SK-N-SH (cell line): ENCODE results near the gene TSKS. TPM values are rescaled to one million over a fixed set of nuclear protein-coding genes. Genes with fewer than 3 reads are reported as not detected.

Source experiments
- CTCF ChIA-PET: fragments of 300-600, 350-600 bp; formaldehyde crosslinking; extraction: SDS; loops from one replicate; lab custom pipeline; 2021; lab: Yijun Ruan, JAX
- POLR2A ChIA-PET: fragments of 350-600 bp; sonication (Branson Sonifier 250); formaldehyde crosslinking; extraction: SDS; loops from one replicate; lab custom pipeline; 2020; ENCODE audit warnings: antibody characterized with exemption, inconsistent platforms; lab: Yijun Ruan, JAX
- DNase-seq: peaks from one replicate; pipeline ENCODE4 v3.0.0; 2012
- H2AFZ ChIP-seq: fragments of 200-600 bp; sonication (generic); 2 replicates; pipeline ENCODE4 v1.8.1; 2016; ENCODE audit warnings: antibody characterized with exemption, mild to moderate bottlenecking, low read depth
- H3F3A ChIP-seq: fragments of 200-600 bp; sonication (generic); replicated peaks from 2 replicates; pipeline ENCODE3; 2016; ENCODE audit warnings: antibody characterized with exemption, mild to moderate bottlenecking; ENCODE audit not compliant: insufficient read depth
- H3K27ac ChIP-seq, 2 experiments: fragments of 200-500 bp in 1 of 2; fragments of 200-600 bp in 1 of 2; sonication (Bioruptor generic) in 1 of 2; sonication (generic), shearing (Covaris generic) in 1 of 2; 2 replicates each; pipeline versions ENCODE4 v1.5.1 to v1.6.1; 2014 to 2016; ENCODE audit warnings: low read depth in 2 of 2, inconsistent platforms in 1 of 2, low read length in 1 of 2, mild to moderate bottlenecking in 1 of 2, mixed read lengths in 1 of 2
- H3K27me3 ChIP-seq: fragments of 200-600 bp; sonication (generic), shearing (Covaris generic); 2 replicates; pipeline ENCODE4 v1.6.1; 2016; ENCODE audit warnings: mixed run types; ENCODE audit not compliant: insufficient read depth
- H3K36me3 ChIP-seq, 2 experiments: fragments of 200-500 bp in 1 of 2; fragments of 200-600 bp in 1 of 2; sonication (Bioruptor generic) in 1 of 2; sonication (generic) in 1 of 2; replicated peaks in 1 of 2; 2 replicates each; pipeline versions ENCODE3 to v1.5.1; 2014 to 2016; ENCODE audit warnings: low read length in 1 of 2, mild to moderate bottlenecking in 1 of 2; ENCODE audit not compliant: insufficient read depth in 2 of 2, control insufficient read depth in 1 of 2
- H3K4me1 ChIP-seq, 2 experiments: fragments of 200-500 bp in 1 of 2; fragments of 200-600 bp in 1 of 2; sonication (Bioruptor generic) in 1 of 2; sonication (generic), shearing (Covaris generic) in 1 of 2; 2 replicates each; pipeline versions ENCODE4 v1.5.1 to v1.6.1; 2014 to 2016; ENCODE audit warnings: low read depth in 1 of 2, low read length in 1 of 2, mixed run types in 1 of 2; ENCODE audit not compliant: insufficient read depth in 2 of 2, control insufficient read depth in 1 of 2
- H3K4me2 ChIP-seq: fragments of 200-600 bp; sonication (generic), shearing (Covaris generic); 2 replicates; pipeline ENCODE4 v1.6.1; 2017; ENCODE audit warnings: mixed run types
- H3K4me3 ChIP-seq, 2 experiments: fragments of 200-500 bp in 1 of 2; fragments of 200-600 bp in 1 of 2; sonication (Bioruptor generic) in 1 of 2; sonication (generic), shearing (Covaris generic) in 1 of 2; 2 replicates each; pipeline versions ENCODE4 v1.5.1 to v1.8.1; 2014 to 2016; ENCODE audit warnings: low read depth in 2 of 2, inconsistent platforms in 1 of 2, low read length in 1 of 2, mild to moderate bottlenecking in 1 of 2, mixed read lengths in 1 of 2, moderate library complexity in 1 of 2
- H3K79me2 ChIP-seq: fragments of 200-600 bp; sonication (generic); 2 replicates; pipeline ENCODE4 v1.8.1; 2017; ENCODE audit warnings: mild to moderate bottlenecking; ENCODE audit not compliant: insufficient read depth
- H3K9ac ChIP-seq: fragments of 200-600 bp; sonication (generic); 2 replicates; pipeline ENCODE4 v1.6.1; 2017; ENCODE audit warnings: mixed run types
- H3K9me2 ChIP-seq: fragments of 200-600 bp; sonication (generic); 2 replicates; pipeline ENCODE4 v1.6.1; 2017; ENCODE audit warnings: mixed run types
- H3K9me3 ChIP-seq: fragments of 200-600 bp; sonication (generic); 2 replicates; pipeline ENCODE4 v1.6.1; 2017; ENCODE audit warnings: mixed run types, mild to moderate bottlenecking, moderate library complexity
- H4K20me1 ChIP-seq: fragments of 200-600 bp; sonication (generic); 2 replicates; pipeline ENCODE4 v1.6.1; 2017; ENCODE audit warnings: mild to moderate bottlenecking, mixed run types; ENCODE audit not compliant: insufficient read depth
- CTCF ChIP-seq: fragments of 200-600 bp; sonication (generic); IDR thresholded peaks from 2 replicates; pipeline ENCODE4 v1.6.1; 2017; ENCODE audit warnings: antibody characterized with exemption, mild to moderate bottlenecking, moderate library complexity
- ELF1 ChIP-seq: IDR thresholded peaks from 2 replicates; pipeline ENCODE4 v1.4.0; 2012
- EP300 ChIP-seq, 2 experiments: IDR thresholded peaks; 2 replicates each; pipeline versions ENCODE4 v1.4.0 to v1.6.1; 2012; ENCODE audit warnings: borderline replicate concordance in 1 of 2, low read depth in 1 of 2, low read length in 1 of 2
- EZH2phosphoT487 ChIP-seq: fragments of 200-600 bp; sonication (generic); IDR thresholded peaks from 2 replicates; pipeline ENCODE4 v1.6.1; 2017; ENCODE audit warnings: low read depth, mixed run types, mild to moderate bottlenecking, antibody characterized with exemption, moderate library complexity, borderline replicate concordance
- MXI1 ChIP-seq: IDR thresholded peaks from 2 replicates; pipeline ENCODE4 v1.6.1; 2012; ENCODE audit warnings: mild to moderate bottlenecking, low read depth, low read length, improper control_type of control experiment
- NFIC ChIP-seq: IDR thresholded peaks from 2 replicates; pipeline ENCODE4 v1.4.0; 2012; ENCODE audit warnings: borderline replicate concordance
- NRF1 ChIP-seq: IDR thresholded peaks from 2 replicates; pipeline ENCODE4 v1.6.1; 2012; ENCODE audit warnings: low read depth, mild to moderate bottlenecking, low read length
- POLR2AphosphoS5 ChIP-seq: IDR thresholded peaks from 2 replicates; pipeline ENCODE4 v1.6.1; 2012; ENCODE audit warnings: low read depth, low read length
- RAD21 ChIP-seq: IDR thresholded peaks from 2 replicates; pipeline ENCODE4 v1.6.1; 2012; ENCODE audit warnings: mild to moderate bottlenecking, low read length
- RFX5 ChIP-seq: IDR thresholded peaks from 2 replicates; pipeline ENCODE4 v1.6.1; 2012; ENCODE audit warnings: mild to moderate bottlenecking, improper control_type of control experiment, low read length
- RXRA ChIP-seq: IDR thresholded peaks from 2 replicates; pipeline ENCODE4 v1.4.0; 2012; ENCODE audit warnings: low read depth, mild to moderate bottlenecking, borderline replicate concordance
- SIN3A ChIP-seq: IDR thresholded peaks from 2 replicates; pipeline ENCODE4 v1.6.1; 2012; ENCODE audit warnings: low read depth, mild to moderate bottlenecking, low read length, moderate library complexity, borderline replicate concordance
- SMC3 ChIP-seq: IDR thresholded peaks from 2 replicates; pipeline ENCODE4 v1.6.1; 2012; ENCODE audit warnings: low read depth, low read length, improper control_type of control experiment
- TAF1 ChIP-seq: IDR thresholded peaks from 2 replicates; pipeline ENCODE4 v1.6.1; 2012; ENCODE audit warnings: low read depth, mild to moderate bottlenecking, low read length, moderate library complexity, borderline replicate concordance
- USF2 ChIP-seq: fragments of 150-350 bp; IDR thresholded peaks from 2 replicates; pipeline ENCODE4 v1.6.1; 2017; ENCODE audit warnings: antibody characterized with exemption, low read length, low read depth, borderline replicate concordance
- WGBS: methylation state at CpG from one replicate; pipeline ENCODE4 v1.1.6; 2017; ENCODE audit warnings: low lambda C conversion rate; 5-methylcytosine and 5-hydroxymethylcytosine counted together
- polyA plus RNA-seq, 3 experiments: library from polyadenylated mRNA; depleted of rRNA; stranded (reverse); fragments of >200 nt; gene quantifications; 2 replicates each; pipeline ENCODE4 v1.2.3, GENCODE V29; 2012
- TF ChIP-seq, protein P1 (sequence below): IDR thresholded peaks from 2 replicates; pipeline ENCODE4 v1.4.0; 2012; ENCODE audit warnings: low read depth, borderline replicate concordance

The TSKS gene
- polyA plus RNA-seq, 1 of the 3 experiments (the other 2 are of a cell fraction), result not detected

DNA sequence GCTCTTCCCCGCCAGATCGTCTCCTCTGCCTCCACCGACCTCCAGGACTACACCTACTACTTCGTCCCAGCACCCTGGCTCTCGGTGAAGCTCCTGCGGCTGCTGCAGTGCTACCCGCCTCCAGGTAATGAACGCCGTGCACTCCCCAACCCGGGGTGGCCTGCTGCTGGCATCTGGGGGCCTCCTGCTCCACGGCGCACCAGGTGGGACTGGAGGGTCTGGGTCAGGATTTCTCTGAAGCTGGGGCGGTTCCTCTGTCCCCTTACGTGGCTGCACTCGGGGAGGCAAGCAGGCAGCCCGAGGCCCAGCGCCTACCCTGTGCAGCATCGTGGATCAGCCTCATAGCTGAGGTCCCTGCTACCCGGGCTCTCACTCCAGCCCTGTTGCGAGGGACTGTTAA lies 32.5 kb upstream of the TSKS start:
- H3K27me3 ChIP-seq, result no peaks in the 10 kb centered on the region

GRCh38 chr19:49793561-49793840 lies 30.4 kb upstream of the TSKS start:
- H3K4me1 ChIP-seq, result no peaks in the 10 kb centered on the region
- no peak overlapping the region for H3K4me3 ChIP-seq
- H3K9me3 ChIP-seq, result no peaks in the 10 kb centered on the region
- no peak overlapping the region for H3K4me2 ChIP-seq
- CTCF ChIA-PET, result no interaction called here
- no peaks in the 10 kb centered on the region for H3F3A ChIP-seq
- H3K36me3 ChIP-seq, result peaks cover 15 to 36% of the 10 kb centered on the region in 2 experiments
- no peaks in the 10 kb centered on the region for H4K20me1 ChIP-seq
- no peak overlapping the region for H3K9ac ChIP-seq
- H2AFZ ChIP-seq, result no peak overlapping the region
- no peaks in the 10 kb centered on the region for H3K27me3 ChIP-seq
- POLR2A ChIA-PET, result no interaction called here
- 56% methylated on average over 6 of the region's 6 CpGs for WGBS
- H3K9me2 ChIP-seq, result no peaks in the 10 kb centered on the region
- H3K27ac ChIP-seq, result no peak overlapping the region
- no peak for DNase-seq
- no peaks in the 10 kb centered on the region for H3K79me2 ChIP-seq
- TF ChIP-seq CTCF (no peak), RFX5 (no peak), EP300 (IDR thresholded peaks at IDR 0.05; ENCODE audit: borderline replicate concordance in 1 of 2, low read depth in 1 of 2, low read length in 1 of 2) (no peak), MXI1 (no peak), EZH2phosphoT487 (no peak), RAD21 (no peak), TAF1 (no peak), SIN3A (no peak), NFIC (no peak), USF2 (no peak), NRF1 (no peak), SMC3 (no peak)

More for the DNA sequence above, 32.5 kb upstream of the TSKS start:
- H3K27ac ChIP-seq, result no peak overlapping the region
- no peak overlapping the region for H3K4me2 ChIP-seq
- no peak overlapping the region for H3K4me3 ChIP-seq
- no peak overlapping the region for H2AFZ ChIP-seq
- H3K4me1 ChIP-seq, result no peaks in the 10 kb centered on the region
- CTCF ChIA-PET, result no interaction called here
- TF ChIP-seq RFX5 (no peak), ELF1 (no peak), POLR2AphosphoS5 (no peak), MXI1 (no peak), RXRA (no peak), NFIC (no peak)
- TF ChIP-seq, protein P1, sequence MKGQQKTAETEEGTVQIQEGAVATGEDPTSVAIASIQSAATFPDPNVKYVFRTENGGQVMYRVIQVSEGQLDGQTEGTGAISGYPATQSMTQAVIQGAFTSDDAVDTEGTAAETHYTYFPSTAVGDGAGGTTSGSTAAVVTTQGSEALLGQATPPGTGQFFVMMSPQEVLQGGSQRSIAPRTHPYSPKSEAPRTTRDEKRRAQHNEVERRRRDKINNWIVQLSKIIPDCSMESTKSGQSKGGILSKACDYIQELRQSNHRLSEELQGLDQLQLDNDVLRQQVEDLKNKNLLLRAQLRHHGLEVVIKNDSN, result no peak
- WGBS, result 94% methylated on average over 12 of the region's 20 CpGs
- DNase-seq, result no peak
- POLR2A ChIA-PET, result no interaction called here
- no peaks in the 10 kb centered on the region for H3K9me2 ChIP-seq
- no peaks in the 10 kb centered on the region for H3K9me3 ChIP-seq
- no peaks in the 10 kb centered on the region for H3K79me2 ChIP-seq
- no peaks in the 10 kb centered on the region for H3F3A ChIP-seq
- no peak overlapping the region for H3K9ac ChIP-seq
- H4K20me1 ChIP-seq, result no peaks in the 10 kb centered on the region
- H3K36me3 ChIP-seq, result peaks cover 22 to 42% of the 10 kb centered on the region in 2 experiments
